Astrocyte (in vitro differentiated cells and primary cell): Measurements from ENCODE around the gene ISY1.

Experiments
- CTCF ChIP-seq: IDR thresholded peaks from 2 replicates; pipeline ENCODE4 v1.5.1; 2011; ENCODE audit warnings: low read depth, mild to moderate bottlenecking, inconsistent platforms, low read length, moderate library complexity; ENCODE audit not compliant: insufficient read depth
- EZH2 ChIP-seq: IDR thresholded peaks from 2 replicates; pipeline ENCODE4 v1.6.1; 2012; ENCODE audit warnings: mild to moderate bottlenecking, low read length, inconsistent platforms; ENCODE audit not compliant: insufficient read depth

- no peak for TF ChIP-seq CTCF
- TF ChIP-seq EZH2 = no peak
Observed at GRCh38 chr3:129121016-129121791, 39.7 kb downstream of the ISY1 start.
